Dedifferentiated amniotic fluid mesenchymal stem cell (primary cell): ENCODE results near the gene OSBPL2.

Experiments used
- DNase-seq: peaks from one replicate; pipeline ENCODE4 v3.0.0-alpha.2; 2016; ENCODE audit errors: extremely low spot score

The OSBPL2 gene

DNA sequence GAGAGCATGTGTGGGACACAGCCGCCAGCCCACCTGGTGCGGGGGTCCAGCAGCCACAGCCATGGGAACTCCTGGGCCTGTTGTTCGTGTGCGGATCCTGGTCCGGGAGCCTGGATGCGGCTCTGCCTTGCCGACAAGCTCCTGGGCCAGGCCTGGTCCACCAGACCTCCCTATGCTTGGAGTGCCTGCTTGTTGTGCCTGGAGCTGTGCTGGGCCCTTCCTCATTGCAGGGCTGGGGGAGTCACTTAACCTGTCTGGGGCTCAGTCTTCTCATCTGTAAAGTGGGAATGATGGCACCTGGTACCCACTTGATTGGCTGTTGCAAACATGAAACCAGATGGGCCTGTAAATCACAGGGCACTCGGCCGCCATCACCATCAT, 2.6 kb upstream of the OSBPL2 start:
- DNase-seq: no peak

DNA sequence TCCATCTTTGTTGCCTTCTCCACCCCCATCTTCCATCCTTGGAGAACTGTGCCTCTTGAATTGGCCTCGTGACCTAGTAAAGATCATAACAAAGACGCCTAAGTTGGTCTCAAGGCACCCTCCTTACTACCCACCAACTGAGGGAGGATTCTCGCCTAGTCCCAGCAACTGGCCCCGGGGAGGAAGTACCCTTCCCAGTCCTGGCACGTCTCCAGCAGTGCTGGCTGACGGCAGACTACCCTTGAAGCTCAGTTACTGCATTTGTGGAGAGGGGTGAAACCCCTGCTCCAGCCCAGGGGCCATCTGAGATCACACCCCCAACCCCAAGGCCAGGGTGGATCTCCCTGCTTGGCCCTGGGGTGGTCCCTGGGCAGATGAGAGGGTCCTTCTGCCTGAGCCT, 2.1 kb upstream of the OSBPL2 start:
- no peak for DNase-seq

DNA sequence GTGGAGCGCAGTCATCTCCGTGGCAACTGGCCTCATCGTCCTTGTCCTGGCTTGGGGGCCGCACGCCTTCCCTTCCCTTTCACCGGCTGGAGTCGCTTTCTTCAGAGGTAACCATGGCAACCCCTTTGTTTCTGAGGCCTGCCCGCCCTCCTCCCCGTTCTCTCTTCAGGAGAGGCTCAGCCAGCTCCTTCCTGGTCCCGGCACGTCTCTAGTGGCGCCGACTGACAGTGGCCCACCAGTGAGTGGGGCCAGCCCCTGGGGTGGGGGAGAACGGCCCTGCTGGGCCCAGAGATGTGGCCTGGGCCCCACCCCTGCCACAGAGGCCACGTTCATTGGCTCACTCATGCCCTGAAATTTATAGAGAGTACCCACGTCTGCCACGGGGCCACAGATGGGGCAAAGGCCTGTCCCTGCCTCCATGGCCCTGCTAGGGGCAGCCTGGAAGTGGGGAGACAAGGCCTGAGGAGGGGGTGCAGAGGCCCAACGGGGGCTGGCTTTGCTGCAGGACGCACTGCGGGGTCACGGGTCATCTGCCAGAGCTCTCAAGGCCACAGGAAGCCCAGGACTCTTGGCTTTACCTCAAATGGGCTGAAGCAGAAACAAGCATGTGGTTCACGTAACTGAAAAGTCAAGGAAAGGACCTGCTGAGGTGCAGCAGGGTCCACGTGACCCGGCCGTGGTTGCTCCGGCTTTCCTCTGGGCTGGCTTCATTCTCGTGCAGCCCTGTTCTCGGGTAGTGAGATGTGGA, 1.4 kb upstream of the OSBPL2 start:
- no peak for DNase-seq

DNA sequence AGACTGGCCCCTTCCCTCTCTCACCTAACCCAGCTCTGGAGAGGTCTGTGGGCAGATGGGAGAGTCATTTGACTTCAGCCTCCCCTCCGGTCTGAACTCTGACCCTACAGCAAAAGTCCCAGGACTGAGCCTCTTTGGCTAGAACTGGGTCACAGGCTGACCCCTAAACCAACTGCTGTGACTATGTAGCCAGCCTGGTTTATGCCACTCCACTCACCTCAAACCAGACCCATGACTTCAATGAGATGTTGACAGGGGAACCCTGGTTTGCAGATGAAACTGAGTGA, 864 bp upstream of the OSBPL2 start:
- no peak for DNase-seq

DNA sequence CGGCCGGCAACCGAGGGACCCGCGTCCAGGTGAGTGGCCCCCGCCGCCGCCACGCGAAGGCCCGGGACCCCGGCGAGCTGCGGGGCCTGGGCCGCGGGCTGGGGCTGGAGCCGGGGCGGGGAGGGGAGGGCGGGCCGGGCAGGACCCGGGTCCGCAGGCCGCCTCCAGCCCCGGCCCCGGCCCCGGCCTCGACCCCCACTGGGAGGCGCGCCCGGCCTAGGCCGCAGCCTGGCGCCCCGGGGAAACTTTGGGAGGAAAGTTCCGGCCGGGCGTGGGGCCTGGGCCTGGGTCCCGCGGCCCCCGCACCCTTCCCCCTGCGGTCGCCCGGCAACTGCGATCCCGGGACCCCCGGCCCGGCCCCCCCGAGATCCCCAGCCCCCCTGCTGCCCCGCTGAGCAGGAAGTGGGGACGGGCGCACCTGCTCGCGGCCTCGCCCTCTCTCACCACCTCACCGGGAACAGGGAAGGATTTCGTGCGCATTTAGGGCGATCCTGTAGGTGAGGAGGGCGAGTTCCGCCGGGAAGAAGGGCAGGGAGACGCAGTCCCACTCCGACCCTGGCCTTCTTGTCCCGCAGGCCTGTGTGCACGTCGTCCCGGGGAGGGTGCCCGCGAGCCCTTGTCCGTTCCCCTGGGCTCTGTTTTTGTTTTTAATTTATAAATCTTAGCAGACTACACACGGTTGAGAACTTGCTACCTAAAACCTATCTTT, 402 bp downstream of the OSBPL2 start:
- DNase-seq: no peak

DNA sequence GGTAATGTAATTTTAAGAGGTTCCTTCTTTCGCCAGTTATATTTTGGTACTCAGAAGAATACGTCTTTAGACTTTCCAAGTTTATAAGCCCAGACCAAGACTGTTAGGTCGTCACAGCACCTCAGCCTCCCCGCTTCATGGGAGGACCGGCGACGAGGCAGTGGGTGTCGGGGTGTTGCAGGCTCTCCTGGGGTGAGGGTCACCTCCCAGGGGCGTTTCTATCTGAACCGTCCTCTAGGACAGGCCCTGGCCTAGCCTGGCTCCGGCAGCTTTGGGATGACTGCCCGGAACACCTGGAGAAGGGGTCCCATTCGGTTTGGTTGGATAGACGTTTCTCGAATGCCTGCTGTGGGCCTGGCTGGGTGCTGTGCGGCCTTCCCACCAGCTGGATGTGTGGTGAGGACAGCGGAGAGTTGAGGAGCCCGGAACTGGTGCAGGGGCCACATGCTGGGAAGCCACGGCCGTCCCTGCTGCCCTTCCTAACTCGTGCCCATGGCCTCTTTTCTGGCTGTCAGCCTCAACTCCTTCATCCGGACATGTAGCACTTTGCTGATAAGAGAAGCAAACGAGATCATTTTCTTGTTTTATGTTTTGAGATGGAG, 1.1 kb downstream of the OSBPL2 start:
- no peak for DNase-seq

DNA sequence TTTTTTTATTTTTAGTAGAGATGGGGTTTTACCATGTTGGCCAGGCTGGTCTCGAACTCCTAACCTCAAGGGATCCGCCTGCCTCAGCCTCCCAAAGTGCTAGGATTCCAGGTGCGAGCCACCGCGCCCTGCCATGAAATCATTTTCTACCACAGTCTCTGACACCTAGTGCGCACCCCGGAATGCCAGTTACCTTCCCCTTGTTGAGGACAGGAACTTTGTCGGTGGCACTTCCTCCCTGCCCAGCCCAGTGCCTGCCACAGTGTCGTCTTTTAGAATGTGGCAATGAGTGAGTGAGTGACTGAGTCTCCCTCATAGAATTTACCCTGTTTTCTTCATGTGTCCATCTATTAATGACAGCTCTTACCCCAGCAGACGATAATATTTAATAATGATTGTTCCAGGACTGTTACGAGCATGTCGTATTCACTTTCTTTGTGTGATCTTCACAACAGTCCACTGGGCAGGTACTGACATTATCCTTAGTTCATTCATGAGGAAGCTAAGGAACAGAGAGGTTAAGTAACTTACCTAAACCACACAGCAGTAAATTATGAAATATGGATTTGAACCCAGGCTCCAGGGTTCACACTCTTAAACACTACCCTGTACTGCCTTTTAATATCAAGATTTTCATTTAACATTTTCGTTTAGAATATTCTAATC, 1.8 kb downstream of the OSBPL2 start:
- no peak for DNase-seq

DNA sequence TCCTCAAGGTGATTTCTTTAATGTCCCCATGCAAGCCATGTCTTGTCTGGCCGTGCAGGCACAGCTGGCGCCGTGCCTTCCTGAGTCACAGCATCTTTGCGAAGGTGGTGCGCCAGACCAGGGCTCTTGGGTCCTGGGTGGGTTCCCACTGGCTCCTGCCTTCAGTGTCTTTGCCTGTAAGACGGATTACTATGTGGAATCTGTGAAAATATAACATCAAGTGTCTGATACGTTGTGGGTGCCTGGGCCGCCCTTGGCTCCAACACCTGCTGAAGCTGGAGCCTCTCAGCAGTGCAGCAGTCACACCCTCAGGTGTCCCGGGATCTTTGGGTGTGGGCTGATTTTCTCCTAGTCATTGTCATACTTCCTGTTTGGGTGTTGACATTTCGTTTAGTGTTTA, 3.2 kb downstream of the OSBPL2 start:
- no peak for DNase-seq

DNA sequence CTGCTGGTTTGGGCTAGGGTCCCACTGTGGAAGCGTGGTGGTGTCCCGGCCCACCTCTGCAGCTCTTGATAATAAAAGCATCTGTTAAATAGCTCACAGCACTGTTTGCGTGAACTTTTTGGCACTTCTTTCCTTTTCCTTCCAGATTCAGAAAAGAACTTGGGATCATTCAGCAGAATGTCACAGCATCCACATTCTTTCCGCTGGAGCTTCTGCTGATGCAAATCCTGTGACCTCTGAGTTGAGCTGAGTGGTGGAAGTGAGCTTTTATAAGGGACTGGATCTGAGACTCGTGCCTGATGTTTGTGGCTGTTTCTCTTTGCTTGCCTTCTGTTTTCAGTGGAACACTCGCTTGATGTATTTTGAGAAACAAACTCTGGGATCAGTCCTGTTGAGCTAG, 3.9 kb downstream of the OSBPL2 start:
- DNase-seq: no peak

DNA sequence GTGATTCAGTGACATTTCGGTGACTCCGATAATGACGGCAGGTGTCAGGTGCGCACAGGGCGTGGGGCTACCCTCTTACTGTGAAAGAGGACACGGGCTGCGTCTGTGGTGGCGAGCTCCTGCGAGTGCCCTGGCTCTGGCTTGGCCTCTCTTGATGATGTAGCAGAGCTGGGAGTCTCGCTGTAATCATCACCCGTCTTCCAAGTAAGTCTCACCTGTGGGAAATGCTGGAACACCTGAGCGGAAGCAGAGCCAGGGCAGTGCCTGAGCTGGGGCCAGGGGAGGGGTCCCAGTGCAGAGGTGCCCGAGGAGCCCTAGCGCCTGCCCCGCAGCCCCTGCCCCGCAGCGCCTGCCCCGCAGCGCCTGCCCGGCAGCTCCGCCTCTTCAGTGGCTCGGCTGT, 4.8 kb downstream of the OSBPL2 start:
- no peak for DNase-seq

DNA sequence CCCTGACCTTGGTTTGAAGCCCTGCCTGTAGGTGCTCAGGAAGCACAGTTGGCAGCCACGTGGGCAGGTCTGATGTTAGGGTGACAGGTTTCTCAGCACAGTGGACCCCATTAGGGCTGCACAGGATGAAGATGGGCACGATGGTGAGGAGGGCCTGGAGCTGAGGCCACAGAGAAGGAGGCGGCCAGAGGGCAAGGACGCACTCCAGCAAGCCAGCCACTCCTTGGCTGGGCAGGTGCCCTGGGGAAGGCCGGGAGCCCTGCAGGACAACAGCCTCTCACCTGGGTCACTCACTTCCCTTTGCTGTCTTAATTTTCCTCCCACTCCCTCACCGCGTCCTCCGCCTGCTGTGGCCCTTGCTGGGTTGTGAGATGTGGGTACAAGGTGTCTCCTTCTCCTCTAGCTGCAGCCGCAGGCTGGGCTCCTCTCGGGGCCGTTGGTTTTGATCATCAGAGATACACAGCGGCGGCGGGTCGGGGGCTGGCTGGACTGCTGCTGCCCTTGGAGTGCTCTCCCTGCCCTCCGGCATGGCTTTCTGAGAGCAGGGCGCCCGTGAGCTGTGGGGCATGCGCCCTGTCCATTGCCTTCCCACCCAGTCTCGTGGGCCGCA, 5.7 kb downstream of the OSBPL2 start:
- no peak for DNase-seq

DNA sequence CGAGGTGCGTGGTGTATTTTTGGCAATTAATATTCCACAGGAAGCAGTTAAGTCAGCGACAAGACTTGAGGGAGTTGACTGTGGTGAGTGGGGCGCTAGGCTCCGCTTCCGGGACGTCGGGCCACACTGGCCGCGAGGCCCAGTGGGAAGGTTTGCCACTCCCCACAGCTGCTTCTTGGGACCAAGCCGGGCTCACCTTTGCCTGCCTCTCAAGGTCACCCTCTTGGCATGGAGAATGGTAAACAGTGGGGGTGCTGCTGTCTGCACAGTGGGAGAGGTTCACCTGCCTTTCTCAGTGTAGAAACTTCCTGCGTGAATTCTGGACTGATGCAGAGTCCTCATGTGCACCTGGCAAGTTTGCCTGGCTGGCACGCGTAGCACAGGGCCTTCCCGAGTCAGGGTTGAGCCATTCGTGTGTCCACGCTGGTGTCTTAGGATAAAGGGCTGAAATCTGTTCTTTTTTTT, 6.4 kb downstream of the OSBPL2 start:
- DNase-seq: no peak

DNA sequence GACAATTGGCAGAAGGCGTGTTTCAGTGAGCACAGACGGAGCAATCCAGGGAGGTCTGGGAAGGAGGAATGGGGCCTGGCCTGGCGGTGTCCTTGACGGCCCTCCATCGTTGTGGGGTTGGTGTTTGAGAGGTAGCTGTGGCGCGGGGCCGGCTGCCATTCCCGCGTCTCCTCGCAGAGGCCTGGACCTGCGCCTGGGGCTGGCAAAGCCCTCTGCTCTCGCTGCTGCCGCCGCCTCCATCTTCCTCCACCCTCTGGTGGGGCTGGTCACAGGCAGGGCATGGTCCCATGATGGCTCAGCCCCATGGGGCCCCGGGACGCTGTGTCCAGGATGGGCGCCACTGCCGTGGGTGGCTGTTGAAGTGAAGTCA, 7.6 kb downstream of the OSBPL2 start:
- DNase-seq: no peak

DNA sequence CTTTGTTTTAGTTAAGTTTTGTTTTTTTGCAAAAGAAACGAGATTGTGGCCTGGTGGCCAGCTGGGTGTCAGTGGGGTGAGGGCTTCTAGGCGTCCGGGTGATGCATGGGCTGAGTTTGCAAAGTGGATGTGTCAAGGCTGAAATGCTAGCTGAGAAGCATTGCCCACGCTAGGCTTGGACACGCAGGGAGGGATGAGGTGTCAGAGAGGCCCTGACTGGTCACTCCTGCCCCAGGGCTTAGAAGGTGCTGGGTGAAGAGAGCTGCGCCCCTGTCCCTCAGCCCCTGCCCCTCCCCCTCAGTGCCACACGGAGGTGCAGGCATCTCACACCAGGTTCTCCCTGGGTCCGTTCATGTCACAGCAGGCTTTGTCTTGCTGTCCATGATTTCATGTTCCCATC, 8.1 kb downstream of the OSBPL2 start:
- no peak for DNase-seq

DNA sequence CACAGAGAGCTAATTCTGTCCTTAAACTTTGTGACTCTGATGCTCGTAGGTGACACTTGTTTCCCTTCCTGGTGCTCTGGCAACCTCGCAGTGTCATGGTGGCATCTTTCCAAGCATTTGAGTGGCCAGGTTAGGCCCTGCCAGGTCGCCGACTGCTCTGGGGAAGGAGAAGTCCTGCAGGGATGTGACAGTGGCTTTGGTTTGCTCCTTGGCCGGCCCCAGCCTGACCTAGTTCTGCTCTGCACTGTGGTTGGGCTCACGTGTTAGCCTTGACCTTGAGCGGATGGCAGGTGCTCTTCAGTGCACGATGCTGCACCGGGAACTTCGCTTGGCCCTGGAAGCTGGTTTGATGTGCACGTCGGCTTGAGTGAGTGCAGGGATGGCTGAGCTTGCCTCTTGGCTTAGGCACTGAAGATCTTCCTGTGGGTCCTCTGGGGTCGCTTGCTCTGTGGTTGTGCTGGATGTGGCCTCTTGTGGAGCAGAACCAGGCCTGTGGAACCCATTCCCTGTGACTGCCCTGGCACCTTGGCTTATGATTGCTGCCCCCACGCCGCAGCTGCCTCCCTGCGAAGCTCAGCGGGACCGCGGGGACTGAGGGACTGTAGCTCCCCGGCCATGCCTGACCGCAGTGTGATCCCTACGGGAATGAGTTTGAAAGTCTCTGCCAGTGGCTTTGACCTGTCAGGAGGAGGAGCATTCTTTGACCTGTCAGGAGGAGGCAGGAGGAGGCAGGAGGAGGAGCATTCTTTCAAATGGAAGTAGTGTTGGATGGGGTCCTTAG, 8.7 kb downstream of the OSBPL2 start:
- no peak for DNase-seq

DNA sequence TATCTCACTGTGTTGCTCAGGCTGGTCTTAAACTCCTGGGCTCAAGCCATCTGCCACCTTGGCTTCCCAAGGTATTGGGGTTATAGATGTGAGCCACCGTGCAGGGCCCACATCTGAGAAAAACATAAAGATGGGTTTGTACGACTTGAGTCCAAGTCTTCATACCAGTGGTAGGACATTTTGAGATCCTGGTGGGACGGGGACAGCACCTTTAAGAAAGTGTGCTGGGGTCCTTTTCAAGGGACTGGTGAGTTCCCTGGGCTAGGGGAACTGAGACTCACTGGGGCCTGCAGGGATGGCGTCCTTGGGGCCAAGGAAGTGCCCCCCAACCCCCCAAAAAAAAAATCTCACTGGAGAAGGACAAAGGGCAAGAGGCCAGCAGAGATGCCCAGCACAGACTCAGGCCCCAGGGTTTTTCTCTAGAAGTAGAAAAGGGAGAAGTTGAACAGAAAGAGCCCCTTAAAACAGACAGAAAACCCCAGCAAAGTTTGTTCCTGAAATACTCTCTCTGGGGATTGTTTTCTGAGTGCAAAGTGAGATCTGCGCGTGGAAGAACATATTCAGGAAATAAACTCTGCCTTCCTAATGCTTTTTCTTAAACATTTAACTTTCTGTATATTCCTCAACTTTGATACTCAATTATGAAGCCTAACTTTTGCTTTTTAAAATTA, 10.7 kb downstream of the OSBPL2 start:
- DNase-seq: no peak

DNA sequence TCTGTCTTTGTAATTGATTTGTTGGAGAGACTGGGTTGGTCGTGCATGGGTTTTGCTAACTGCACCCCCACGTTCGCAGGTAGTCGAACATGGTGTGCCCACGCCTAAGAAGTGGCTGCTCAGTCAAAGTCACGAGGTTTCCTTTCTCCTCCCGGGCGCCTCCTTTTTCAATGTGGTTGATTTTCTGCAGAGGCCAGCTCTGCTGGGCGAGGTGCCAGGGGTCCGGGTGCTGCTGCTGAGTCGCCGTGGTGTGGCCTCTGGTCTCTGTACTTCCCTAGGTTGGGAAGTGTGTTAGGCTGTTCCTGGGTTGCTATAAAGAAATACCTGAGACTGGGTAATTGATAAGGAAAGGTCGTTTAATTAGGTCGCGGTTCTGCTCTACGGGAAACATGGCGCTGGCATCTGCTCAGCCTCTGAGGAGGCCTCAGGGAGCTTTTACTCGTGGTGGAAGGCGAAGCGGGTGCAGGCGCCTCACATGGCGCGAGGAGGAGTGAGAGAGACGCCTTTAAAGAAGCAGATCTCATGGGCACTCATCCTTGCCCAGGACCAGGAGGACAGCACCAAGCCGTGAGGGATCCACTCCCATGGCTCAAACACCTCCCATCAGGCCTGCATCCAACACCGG, 14.1 kb downstream of the OSBPL2 start:
- DNase-seq: no peak

DNA sequence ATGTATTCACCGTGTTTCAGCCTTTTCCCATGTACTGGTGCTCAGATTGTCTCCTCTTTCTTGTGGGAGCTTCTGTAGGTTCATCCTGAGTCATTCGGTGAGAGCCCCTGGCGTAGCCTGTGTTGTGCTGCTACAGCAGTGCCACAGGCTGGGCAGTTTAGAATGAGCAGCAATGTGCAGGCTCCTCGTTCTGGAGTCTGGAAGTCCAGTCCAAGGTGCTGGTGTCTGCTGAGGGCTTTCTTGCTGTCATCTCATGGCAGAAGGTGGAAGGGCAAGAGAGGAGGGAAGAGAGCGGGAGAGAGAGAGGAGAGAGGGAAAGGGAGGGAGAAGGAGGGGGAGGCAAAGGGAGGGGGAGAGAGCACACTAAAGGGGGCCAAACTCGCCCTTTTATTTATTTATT, 15.1 kb downstream of the OSBPL2 start:
- DNase-seq: no peak

DNA sequence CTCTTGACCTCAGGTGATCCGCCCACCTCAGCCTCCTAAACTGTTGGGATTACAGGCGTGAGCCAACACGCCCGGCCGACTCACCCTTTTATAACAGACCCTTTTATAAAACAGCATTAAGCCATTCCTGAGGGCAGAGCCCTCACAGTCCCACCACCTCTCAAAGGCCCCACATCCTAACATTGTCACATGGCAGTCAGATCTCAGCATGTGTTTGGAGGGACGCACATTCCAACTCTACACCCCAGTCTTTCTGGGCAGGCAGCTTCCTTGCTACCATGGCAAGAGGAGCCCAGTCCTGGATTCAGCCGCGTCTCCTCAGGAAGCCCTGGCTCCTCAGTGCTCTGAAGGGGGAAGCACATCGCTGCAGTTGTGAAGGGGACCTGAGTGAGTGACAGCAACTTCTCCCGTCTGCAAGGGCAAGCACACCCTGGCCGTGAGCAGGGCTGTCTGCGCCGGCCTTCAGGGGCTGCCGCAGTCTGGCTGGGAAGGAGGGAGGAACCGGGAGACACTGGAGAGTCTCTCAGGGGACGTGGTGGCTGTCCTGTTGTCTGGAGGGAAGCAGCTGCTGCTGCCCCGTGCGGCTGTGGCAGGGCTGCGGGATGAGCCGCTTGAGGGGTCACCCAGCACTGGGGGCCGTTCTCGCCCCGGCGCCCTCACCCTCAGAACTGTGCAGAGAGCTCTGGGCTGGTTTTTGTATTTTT, 15.9 kb downstream of the OSBPL2 start:
- no peak for DNase-seq

DNA sequence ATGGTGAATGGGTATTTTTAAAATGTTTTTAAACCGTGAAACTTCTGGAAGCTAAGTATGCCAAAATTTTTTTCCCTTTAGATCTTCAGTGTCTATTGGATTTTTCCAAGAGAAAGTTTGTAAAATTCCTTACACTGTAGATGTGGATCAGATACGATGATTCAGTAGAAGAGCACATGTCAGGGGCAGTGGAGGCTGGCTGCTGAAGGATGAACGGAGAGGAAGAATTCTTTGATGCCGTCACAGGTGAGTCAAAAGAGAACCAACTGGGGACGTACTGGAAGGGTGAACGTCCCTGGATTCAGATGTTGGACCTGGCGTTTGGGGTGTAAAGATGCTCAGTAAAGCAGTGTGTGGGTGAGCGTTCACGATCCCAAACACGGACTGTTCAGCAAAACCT, 17.7 kb downstream of the OSBPL2 start:
- no peak for DNase-seq
